Esophagus muscularis mucosa (tissue), 4 donors: Measurements from ENCODE around the gene CXCR4. TPM values are rescaled to one million over a fixed set of nuclear protein-coding genes. Genes with fewer than 3 reads are reported as not detected.
A peak's percentile ranks its signal among the peaks of the same experiment; 100 is the strongest.

Experiments used
- DNase-seq: peaks from one replicate; pipeline ENCODE4 v3.0.0-alpha.2; 2017; ENCODE audit errors: extremely low spot score
- H3K27ac ChIP-seq, 4 donors: fragments of 200-600 bp; sonication (generic); replicated peaks in 1 of 4; 1 replicate in 3 of 4; 2 replicates in 1 of 4; pipeline ENCODE4 v1.5.1; 2016 to 2019; ENCODE audit warnings: mild to moderate bottlenecking in 1 of 4
- H3K27me3 ChIP-seq, 4 donors: fragments of 200-600 bp; sonication (generic); one replicate each; pipeline versions ENCODE4 v1.5.1 to v1.6.0; 2016 to 2019
- H3K36me3 ChIP-seq, 4 donors: fragments of 200-600 bp; sonication (generic); one replicate each; pipeline ENCODE4 v1.5.1; 2016 to 2019
- H3K4me1 ChIP-seq, 4 donors: fragments of 200-600 bp; sonication (generic); one replicate each; pipeline ENCODE4 v1.5.1; 2016 to 2019
- H3K4me3 ChIP-seq, 4 donors: fragments of 200-600 bp; sonication (generic); 1 replicate in 2 of 4; 2 replicates in 2 of 4; pipeline ENCODE4 v1.5.1; 2016 to 2019; ENCODE audit warnings: mild to moderate bottlenecking in 4 of 4, moderate library complexity in 1 of 4
- H3K9me3 ChIP-seq, 4 donors: fragments of 200-600 bp; sonication (generic); 1 replicate in 3 of 4; 2 replicates in 1 of 4; pipeline ENCODE4 v1.5.1; 2016 to 2019
- CTCF ChIP-seq, 3 experiments: fragments of 200-600 bp in 2 of 3; fragments of 450-650 bp in 1 of 3; sonication (generic) in 2 of 3; IDR thresholded peaks; one replicate each; pipeline ENCODE4 v1.5.1; 2017 to 2019; ENCODE audit warnings: antibody characterized with exemption in 3 of 3, mild to moderate bottlenecking in 2 of 3, moderate library complexity in 1 of 3
- EP300 ChIP-seq: sonication (generic); formaldehyde crosslinking; IDR thresholded peaks from one replicate; pipeline ENCODE4 v1.6.1; 2017; ENCODE audit warnings: antibody characterized with exemption
- POLR2A ChIP-seq: fragments of 450-650 bp; IDR thresholded peaks from one replicate; pipeline ENCODE4 v1.6.1; 2017; ENCODE audit warnings: antibody characterized with exemption, moderate library complexity, mild to moderate bottlenecking, low read depth
- POLR2AphosphoS5 ChIP-seq, 2 donors: sonication (generic); formaldehyde crosslinking; IDR thresholded peaks; one replicate each; pipeline ENCODE4 v1.6.1; 2017; ENCODE audit warnings: antibody characterized with exemption in 2 of 2
- WGBS: methylation state at CpG from one replicate; pipeline ENCODE4 v1.1.5; 2018; 5-methylcytosine and 5-hydroxymethylcytosine counted together
- intact Hi-C: fragments of 100-400 bp; cut with DNase I; formaldehyde crosslinking; loops from one replicate; pipeline ENCODE4 v1.15.1; 2023
- total RNA-seq, 4 donors: library from RNA; depleted of rRNA; stranded (reverse); fragments of >200 nt; gene quantifications; one replicate each; pipeline versions ENCODE4 v1.1.0 to v1.2.1, GENCODE V29; 2016

CXCR4 gene
- total RNA-seq, 4 donors from 2014 or later = 4.2 to 11.8 (median 5.6) TPM

- intact Hi-C loops = loop anchor here (10.0 kb wide), 1 partner anchor 195 kb away; no protein-coding TSS in a partner anchor
- peaks cover 0 to 55% (median 2%) of the 10 kb centered on the region in 4 donors for H3K27me3 ChIP-seq
- no peak overlapping the region for H3K27ac ChIP-seq
- no peak for DNase-seq
- peaks cover 19 to 47% (median 43%) of the 10 kb centered on the region in 4 donors for H3K4me1 ChIP-seq
- H3K9me3 ChIP-seq = no peaks in the 10 kb centered on the region
- peak overlapping the region; percentile 53 to 64 (median 58) for H3K4me3 ChIP-seq
- no peak for TF ChIP-seq EP300
- TF ChIP-seq POLR2AphosphoS5 (IDR thresholded peaks at IDR 0.05) = no peak
- TF ChIP-seq CTCF (IDR thresholded peaks at IDR 0.05) = no peak
- TF ChIP-seq POLR2A = no peak
- WGBS = 55% methylated on average over 16 of the region's 16 CpGs
- no peaks in the 10 kb centered on the region for H3K36me3 ChIP-seq
Observed at GRCh38 chr2:136119717-136120675, 2.0 kb upstream of the CXCR4 start.

- Histone ChIP-seq H3K9me3 (no peaks in the 10 kb centered on the region), H3K36me3 (no peaks in the 10 kb centered on the region), H3K4me1 (peaks cover 19 to 47% (median 43%) of the 10 kb centered on the region in 4 donors), H3K4me3 (peak overlapping the region; percentile 53 to 64 (median 58)), H3K27ac (peak overlapping the region in 3 of 4 donors; percentile 10 to 55 (median 48)), H3K27me3 (peaks cover 0 to 59% (median 2%) of the 10 kb centered on the region in 4 donors)
- intact Hi-C loops = loop anchor here (10.0 kb wide), 1 partner anchor 194 kb away; no protein-coding TSS in a partner anchor
- TF ChIP-seq EP300 (no peak), POLR2A (no peak)
- WGBS = 1% methylated on average over 38 of the region's 52 CpGs
- DNase-seq = no peak
Observed at GRCh38 chr2:136118819-136119716, 1.1 kb upstream of the CXCR4 start.

GRCh38 chr2:136117391-136117841 lies 533 bp downstream of the CXCR4 start:
- Histone ChIP-seq H3K36me3 (no peaks in the 10 kb centered on the region), H3K4me1 (peaks cover 19 to 58% (median 54%) of the 10 kb centered on the region in 4 donors), H3K9me3 (no peaks in the 10 kb centered on the region), H3K4me3 (peak overlapping the region; percentile 53 to 64 (median 58)), H3K27ac (peak overlapping the region; percentile 48 to 61 (median 52)), H3K27me3 (peaks cover 0 to 59% (median 2%) of the 10 kb centered on the region in 4 donors)
- intact Hi-C loops = loop anchor here (10.0 kb wide), 1 partner anchor 193 kb away; no protein-coding TSS in a partner anchor
- WGBS = 2% methylated on average over 22 of the region's 35 CpGs
- TF ChIP-seq POLR2A (no peak), EP300 (no peak), CTCF (IDR thresholded peaks at IDR 0.05) (peak in 1 of 3 experiments; percentile 14), POLR2AphosphoS5 (IDR thresholded peaks at IDR 0.05) (no peak)
- DNase-seq = no peak

- H3K36me3 ChIP-seq = no peaks in the 10 kb centered on the region
- intact Hi-C loops = loop anchor here (10.0 kb wide), 1 partner anchor 192 kb away; no protein-coding TSS in a partner anchor
- no peaks in the 10 kb centered on the region for H3K9me3 ChIP-seq
- H3K4me3 ChIP-seq = peak overlapping the region; percentile 53 to 64 (median 58)
- DNase-seq = no peak
- H3K27ac ChIP-seq = peak overlapping the region in 3 of 4 donors; percentile 49 to 61 (median 55)
- TF ChIP-seq POLR2A (no peak), CTCF (IDR thresholded peaks at IDR 0.05) (no peak), POLR2AphosphoS5 (IDR thresholded peaks at IDR 0.05) (no peak), EP300 (no peak)
- WGBS = 0% methylated on average over 14 of the region's 57 CpGs
- peaks cover 19 to 63% (median 57%) of the 10 kb centered on the region in 4 donors for H3K4me1 ChIP-seq
- H3K27me3 ChIP-seq = peaks cover 0 to 59% (median 2%) of the 10 kb centered on the region in 4 donors
Observed at GRCh38 chr2:136116813-136117390, 1.0 kb downstream of the CXCR4 start.
